Endothelial cell of umbilical vein (primary cell): ENCODE measurements around the gene ESF1. TPM values are rescaled to one million over a fixed set of nuclear protein-coding genes. Genes with fewer than 3 reads are reported as not detected.

Source experiments
- BruUV-seq: library from RNA; stranded (reverse); fragments of 400-500 nt; replicated peaks from 2 replicates; lab custom pipeline; 2021; lab: Mats Ljungman, UMichigan
- CTCF ChIA-PET: fragments of 300-600, 350-600 bp; sonication (Branson Sonifier 250); formaldehyde crosslinking; loops from one replicate; lab custom pipeline; 2021; ENCODE audit warnings: antibody characterized with exemption, inconsistent platforms; lab: Charles Lee
- POLR2A ChIA-PET: fragments of 300-600, 350-600 bp; sonication (Branson Sonifier 250); formaldehyde crosslinking; loops from one replicate; lab custom pipeline; 2021; ENCODE audit warnings: antibody characterized with exemption, inconsistent platforms; lab: Charles Lee
- DNase-seq: peaks from one replicate; pipeline ENCODE4 v3.0.0-alpha.2; 2011; ENCODE audit warnings: low read depth, low spot score
- FAIRE-seq: peaks from 2 replicates; lab custom pipeline; 2011; peaks lifted over from hg19 to GRCh38; lab: Jason Lieb, UNC
- H2AFZ ChIP-seq: 2 replicates; pipeline ENCODE4 v1.6.0; 2012; ENCODE audit warnings: low read depth, low read length, control low read depth, inconsistent platforms
- H3K27ac ChIP-seq: 2 replicates; pipeline ENCODE4 v1.5.1; 2011; ENCODE audit warnings: low read depth, mild to moderate bottlenecking, control low read depth, low read length, moderate library complexity; ENCODE audit not compliant: insufficient read depth
- H3K27me3 ChIP-seq, 2 experiments: 2 replicates each; pipeline versions ENCODE4 v1.6.0 to v1.6.1; 2011; ENCODE audit warnings: low read length in 2 of 2, mixed read lengths in 1 of 2; ENCODE audit not compliant: control insufficient read depth in 2 of 2, insufficient read depth in 2 of 2
- H3K36me3 ChIP-seq, 2 experiments: 2 replicates in 1 of 2; 3 replicates in 1 of 2; pipeline ENCODE4 v1.5.1; 2011; ENCODE audit warnings: low read length in 2 of 2, mild to moderate bottlenecking in 1 of 2, moderate library complexity in 1 of 2; ENCODE audit not compliant: control insufficient read depth in 2 of 2, insufficient read depth in 2 of 2; ENCODE audit errors: extremely low read depth in 1 of 2
- H3K4me1 ChIP-seq: 3 replicates; pipeline ENCODE4 v1.5.1; 2011; ENCODE audit warnings: mild to moderate bottlenecking, low read length; ENCODE audit not compliant: control insufficient read depth, insufficient read depth; ENCODE audit errors: extremely low read depth
- H3K4me2 ChIP-seq: 2 replicates; pipeline ENCODE4 v1.6.1; 2011; ENCODE audit warnings: low read length, control low read depth, mixed read lengths; ENCODE audit not compliant: insufficient read depth
- H3K4me3 ChIP-seq, 3 experiments: fragments of 200-600 bp in 1 of 3; sonication (generic), shearing (Covaris generic) in 1 of 3; replicated peaks in 1 of 3; 2 replicates each; pipeline ENCODE4 v1.5.1; 2011 to 2016; ENCODE audit warnings: control low read depth in 3 of 3, low read length in 3 of 3, mild to moderate bottlenecking in 2 of 3, inconsistent platforms in 1 of 3, low read depth in 1 of 3, moderate library complexity in 1 of 3; ENCODE audit not compliant: insufficient read depth in 1 of 3
- H3K79me2 ChIP-seq: 2 replicates; pipeline ENCODE4 v1.6.0; 2012; ENCODE audit warnings: low read length, inconsistent platforms; ENCODE audit not compliant: control insufficient read depth, insufficient read depth
- H3K9ac ChIP-seq: replicated peaks from 2 replicates; pipeline ENCODE3; 2011; ENCODE audit warnings: low read length, control low read depth; ENCODE audit not compliant: insufficient read depth; ENCODE audit errors: extremely low read depth
- H3K9me1 ChIP-seq: replicated peaks from 3 replicates; pipeline ENCODE4 v1.6.0; 2011; ENCODE audit warnings: mild to moderate bottlenecking, low read length; ENCODE audit not compliant: control insufficient read depth, insufficient read depth; ENCODE audit errors: extremely low read depth
- H3K9me3 ChIP-seq: replicated peaks from 2 replicates; pipeline ENCODE4 v1.5.1; 2012; ENCODE audit warnings: low read length, inconsistent platforms; ENCODE audit not compliant: control insufficient read depth, insufficient read depth
- H4K20me1 ChIP-seq: replicated peaks from 2 replicates; pipeline ENCODE3; 2011; ENCODE audit warnings: mild to moderate bottlenecking, low read length; ENCODE audit not compliant: control insufficient read depth, insufficient read depth; ENCODE audit errors: extremely low read depth
- CTCF ChIP-seq, 2 donors: IDR thresholded peaks; 1 replicate in 1 of 2; 2 replicates in 1 of 2; pipeline ENCODE4 v1.5.1; 2011; ENCODE audit warnings: low read length in 2 of 2, mild to moderate bottlenecking in 2 of 2, moderate library complexity in 2 of 2, control low read depth in 1 of 2, inconsistent platforms in 1 of 2, low read depth in 1 of 2; ENCODE audit not compliant: insufficient read depth in 1 of 2; ENCODE audit errors: extremely low read depth in 1 of 2
- EZH2 ChIP-seq: IDR thresholded peaks from 2 replicates; pipeline ENCODE4 v1.6.1; 2012; ENCODE audit warnings: borderline replicate concordance, low read depth, mild to moderate bottlenecking, moderate library complexity, low read length, inconsistent platforms; ENCODE audit not compliant: severe bottlenecking
- FOS ChIP-seq: IDR thresholded peaks from 2 replicates; pipeline ENCODE4 v1.6.1; 2011; ENCODE audit warnings: mild to moderate bottlenecking, low read length, moderate library complexity, borderline replicate concordance; ENCODE audit not compliant: insufficient read depth
- GATA2 ChIP-seq: IDR thresholded peaks from 2 replicates; pipeline ENCODE4 v1.7.0; 2011; ENCODE audit warnings: low read depth, mild to moderate bottlenecking, moderate library complexity, mixed read lengths, low read length; ENCODE audit not compliant: insufficient read length, insufficient read depth
- JUN ChIP-seq: IDR thresholded peaks from 2 replicates; pipeline ENCODE4 v1.6.1; 2011; ENCODE audit warnings: borderline replicate concordance, low read depth; ENCODE audit not compliant: insufficient read length, insufficient read depth
- MAX ChIP-seq: IDR thresholded peaks from 2 replicates; pipeline ENCODE4 v1.6.1; 2011; ENCODE audit not compliant: insufficient read depth, insufficient read length
- MYC ChIP-seq: IDR thresholded peaks from one replicate; pipeline ENCODE4 v1.6.1; 2011; ENCODE audit warnings: mild to moderate bottlenecking, low read depth, low read length
- POLR2A ChIP-seq: IDR thresholded peaks from 2 replicates; pipeline ENCODE4 v1.6.1; 2012; ENCODE audit warnings: low read depth, mild to moderate bottlenecking, control low read depth, low read length
- POLR2AphosphoS5 ChIP-seq: IDR thresholded peaks from 2 replicates; pipeline ENCODE4 v1.6.1; 2012; ENCODE audit warnings: low read depth, mild to moderate bottlenecking, control low read depth, low read length, moderate library complexity; ENCODE audit not compliant: insufficient read depth
- dilution Hi-C: fragments of 300-500 bp; cut with MboI; formaldehyde crosslinking; loops from one replicate; pipeline ENCODE4 v1.15.0; 2019; ENCODE audit warnings: low sequenced_read_pairs; ENCODE audit not compliant: extremely low pct_ligation_motif_present
- intact Hi-C: fragments of 100-400 bp; cut with micrococcal nuclease; formaldehyde crosslinking; loops from one replicate; pipeline ENCODE4 v1.10.0; 2022
- polyA plus RNA-seq, 4 experiments: library from polyadenylated mRNA; depleted of rRNA in 3 of 4; stranded (reverse) in 3 of 4; unstranded in 1 of 4; fragments of >200 nt; gene quantifications; 2 replicates each; pipeline versions ENCODE4 v1.2.1 to v1.2.3, GENCODE V29; 2011 to 2012; ENCODE audit warnings: missing spikeins in 1 of 4
- total RNA-seq: library from RNA; stranded (reverse); gene quantifications from 2 replicates; pipeline ENCODE4 v1.2.3, GENCODE V29; 2021

Gene ESF1
- total and polyA plus RNA-seq, 2 donors (not counting 3 experiments of a cell fraction or from before 2014, with no cell fraction given): 0.72 to 15.5 TPM

DNA sequence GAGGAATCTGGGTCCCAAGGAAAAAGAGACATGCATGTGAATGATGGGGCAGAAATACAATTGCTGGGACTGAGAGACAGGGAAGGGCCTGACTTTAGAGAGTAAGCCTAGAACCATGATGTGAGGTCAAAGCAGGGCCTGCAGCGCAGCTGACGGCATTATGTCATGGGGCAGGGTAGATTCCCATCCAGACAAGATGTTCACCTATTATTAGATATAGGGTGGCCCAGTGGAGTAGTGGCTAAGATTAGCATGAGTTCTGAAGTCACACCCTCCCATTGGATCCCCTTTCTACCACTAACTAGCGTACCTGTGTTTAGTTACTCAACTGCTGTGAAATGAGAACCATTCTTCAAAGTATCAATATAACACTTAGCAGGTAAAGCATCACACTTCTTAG is 39.7 kb upstream of the ESF1 start:
- Histone ChIP-seq H3K9me3 (no peaks in the 10 kb centered on the region), H3K4me1 (no peaks in the 10 kb centered on the region), H3K9ac (no peak overlapping the region), H3K79me2 (no peaks in the 10 kb centered on the region), H3K27me3 (peaks cover 2 to 4% of the 10 kb centered on the region in 2 experiments), H3K36me3 (no peaks in the 10 kb centered on the region), H3K4me2 (no peak overlapping the region), H2AFZ (no peak overlapping the region), H4K20me1 (no peaks in the 10 kb centered on the region), H3K4me3 (no peak overlapping the region), H3K27ac (no peak overlapping the region), H3K9me1 (no peaks in the 10 kb centered on the region)
- intact Hi-C loops (no loop called here), dilution Hi-C loops (no loop called here)
- FAIRE-seq: no peak
- no peak for DNase-seq
- no TSS peak for BruUV-seq
- TF ChIP-seq MAX (no peak), POLR2A (no peak)
- ChIA-PET CTCF (interaction anchor here (2.1 kb wide), 1 partner anchor 230 kb away, joined by 8 read pairs; no protein-coding TSS in a partner anchor), POLR2A (no interaction called here)

DNA sequence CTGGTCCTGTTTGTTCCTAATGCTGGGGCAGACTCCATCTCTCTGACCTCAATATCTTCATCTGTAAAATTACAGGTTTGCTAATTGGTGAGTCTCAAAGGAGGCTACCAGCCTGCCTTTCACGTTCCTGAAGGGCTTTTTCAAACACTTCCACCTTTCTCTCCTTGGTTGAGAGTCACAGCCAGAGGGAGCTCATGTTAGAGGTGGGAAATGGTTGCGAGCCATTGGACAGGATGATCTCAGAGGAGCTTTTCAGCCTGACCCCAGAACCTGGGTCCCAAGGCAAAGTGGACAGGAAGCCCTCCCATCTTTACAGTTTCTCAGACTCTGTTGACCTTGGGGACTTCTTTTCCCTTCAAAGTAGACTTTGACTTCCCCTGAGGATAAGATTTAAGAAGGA is 37.7 kb upstream of the ESF1 start:
- intact Hi-C loops: no loop called here
- ChIA-PET POLR2A (no interaction called here), CTCF (no interaction called here)
- DNase-seq (no peak), FAIRE-seq (no peak)
- Histone ChIP-seq H3K4me2 (no peak overlapping the region), H3K27ac (no peak overlapping the region), H3K79me2 (no peaks in the 10 kb centered on the region), H3K36me3 (peaks cover 2 to 3% of the 10 kb centered on the region in 2 experiments), H3K4me3 (no peak overlapping the region), H2AFZ (no peak overlapping the region), H3K9me1 (no peaks in the 10 kb centered on the region), H3K9ac (no peak overlapping the region), H3K27me3 (peaks cover 2 to 4% of the 10 kb centered on the region in 2 experiments), H3K4me1 (no peaks in the 10 kb centered on the region), H4K20me1 (no peaks in the 10 kb centered on the region), H3K9me3 (no peaks in the 10 kb centered on the region)
- dilution Hi-C loops: no loop called here
- no TSS peak for BruUV-seq
- TF ChIP-seq FOS: no peak
- TF ChIP-seq MYC: no peak
- TF ChIP-seq POLR2A: no peak
- no peak for TF ChIP-seq POLR2AphosphoS5
- no peak for TF ChIP-seq JUN
- no peak for TF ChIP-seq EZH2
- no peak for TF ChIP-seq CTCF (IDR thresholded peaks at IDR 0.05; ENCODE audit: extremely low read depth in 1 of 2, insufficient read depth in 1 of 2, low read depth in 1 of 2, low read length in 2 of 2)
- no peak for TF ChIP-seq MAX
- TF ChIP-seq GATA2: no peak
